CD14-positive monocyte (primary cell): Measurements from ENCODE around the gene TXNRD2. TPM values are rescaled to one million over a fixed set of nuclear protein-coding genes. Genes with fewer than 3 reads are reported as not detected.

ENCODE experiments used
- DNase-seq, 3 donors: peaks; one replicate each; pipeline ENCODE4 v3.0.0-alpha.2; 2011 to 2022
- H2AFZ ChIP-seq: 2 replicates; pipeline ENCODE4 v1.6.0; 2012; ENCODE audit warnings: mild to moderate bottlenecking, low read depth, low read length, inconsistent platforms; ENCODE audit not compliant: insufficient read depth, poor library complexity, severe bottlenecking
- H3K27ac ChIP-seq, 2 donors: 1 replicate in 1 of 2; 2 replicates in 1 of 2; pipeline ENCODE4 v1.5.1; 2012 to 2013; ENCODE audit warnings: low read length in 2 of 2, control low read depth in 1 of 2, inconsistent platforms in 1 of 2, low read depth in 1 of 2, mild to moderate bottlenecking in 1 of 2
- H3K27me3 ChIP-seq, 2 donors: one replicate each; pipeline versions ENCODE4 v1.6.0 to v1.6.1; 2011 to 2013; ENCODE audit warnings: low read length in 2 of 2; ENCODE audit not compliant: control insufficient read depth in 2 of 2, insufficient read depth in 2 of 2
- H3K36me3 ChIP-seq, 2 donors: replicated peaks in 1 of 2; 1 replicate in 1 of 2; 2 replicates in 1 of 2; pipeline versions ENCODE4 v1.5.1 to v1.6.1; 2012 to 2013; ENCODE audit warnings: low read length in 2 of 2, control low read depth in 1 of 2, inconsistent platforms in 1 of 2, mild to moderate bottlenecking in 1 of 2; ENCODE audit not compliant: insufficient read depth in 2 of 2, control insufficient read depth in 1 of 2
- H3K4me1 ChIP-seq, 2 donors: 1 replicate in 1 of 2; 2 replicates in 1 of 2; pipeline versions ENCODE4 v1.5.1 to v1.6.1; 2012 to 2013; ENCODE audit warnings: low read length in 2 of 2, control low read depth in 1 of 2, inconsistent platforms in 1 of 2, mild to moderate bottlenecking in 1 of 2, moderate library complexity in 1 of 2; ENCODE audit not compliant: insufficient read depth in 2 of 2, control insufficient read depth in 1 of 2
- H3K4me2 ChIP-seq: replicated peaks from 2 replicates; pipeline ENCODE3; 2012; ENCODE audit warnings: low read length, moderate library complexity, mild to moderate bottlenecking; ENCODE audit not compliant: poor library complexity, severe bottlenecking; ENCODE audit errors: extremely low read depth
- H3K4me3 ChIP-seq, 3 experiments: fragments of 200-600 bp in 1 of 3; sonication (generic) in 1 of 3; replicated peaks in 1 of 3; 1 replicate in 2 of 3; 2 replicates in 1 of 3; pipeline ENCODE4 v1.5.1; 2011 to 2013; ENCODE audit warnings: low read length in 3 of 3, mild to moderate bottlenecking in 3 of 3, control low read depth in 2 of 3, low read depth in 2 of 3, inconsistent platforms in 1 of 3, moderate library complexity in 1 of 3
- H3K79me2 ChIP-seq: 2 replicates; pipeline ENCODE4 v1.6.0; 2012; ENCODE audit warnings: mild to moderate bottlenecking, control low read depth, inconsistent platforms, low read length, moderate library complexity; ENCODE audit not compliant: insufficient read depth
- H3K9ac ChIP-seq: 2 replicates; pipeline ENCODE4 v1.6.0; 2017; ENCODE audit warnings: low read length, mild to moderate bottlenecking; ENCODE audit not compliant: insufficient read depth, poor library complexity, severe bottlenecking
- H3K9me3 ChIP-seq, 2 donors: replicated peaks in 1 of 2; 1 replicate in 1 of 2; 2 replicates in 1 of 2; pipeline versions ENCODE4 v1.5.1 to v1.6.1; 2012 to 2013; ENCODE audit warnings: low read length in 2 of 2, control low read depth in 1 of 2; ENCODE audit not compliant: control insufficient read depth in 1 of 2, insufficient read depth in 1 of 2
- H4K20me1 ChIP-seq: 2 replicates; pipeline ENCODE4 v1.6.0; 2012; ENCODE audit warnings: mild to moderate bottlenecking, low read length, control low read depth, moderate library complexity; ENCODE audit not compliant: insufficient read depth
- H3K27ac Mint-ChIP-seq, 7 donors: one replicate each; pipeline ENCODE4 v1.8.0; 2020; ENCODE audit warnings: mild to moderate bottlenecking in 7 of 7, mixed read lengths in 7 of 7, moderate library complexity in 6 of 7, inconsistent platforms in 2 of 7
- H3K27me3 Mint-ChIP-seq, 3 donors: one replicate each; pipeline ENCODE4 v1.8.0; 2021 to 2022; ENCODE audit warnings: low read depth in 3 of 3, mild to moderate bottlenecking in 3 of 3, mixed read lengths in 3 of 3, moderate library complexity in 3 of 3, inconsistent platforms in 1 of 3
- H3K36me3 Mint-ChIP-seq, 2 donors: one replicate each; pipeline ENCODE4 v1.8.0; 2020; ENCODE audit warnings: mixed read lengths in 2 of 2, inconsistent platforms in 1 of 2, mild to moderate bottlenecking in 1 of 2
- H3K4me1 Mint-ChIP-seq: one replicate; pipeline ENCODE4 v1.8.0; 2020; ENCODE audit warnings: mild to moderate bottlenecking, mixed read lengths
- H3K4me3 Mint-ChIP-seq, 2 donors: one replicate each; pipeline ENCODE4 v1.8.0; 2020; ENCODE audit warnings: mild to moderate bottlenecking in 2 of 2, mixed read lengths in 2 of 2, moderate library complexity in 1 of 2
- H3K9me3 Mint-ChIP-seq, 7 donors: one replicate each; pipeline ENCODE4 v1.8.0; 2020 to 2022; ENCODE audit warnings: mixed read lengths in 7 of 7, mild to moderate bottlenecking in 6 of 7, moderate library complexity in 6 of 7, inconsistent platforms in 2 of 7
- WGBS: methylation state at CpG from one replicate; pipeline ENCODE4 v1.1.5; 2013; ENCODE audit warnings: missing lambda C conversion rate; ENCODE audit not compliant: insufficient coverage; 5-methylcytosine and 5-hydroxymethylcytosine counted together
- intact Hi-C, 2 donors: fragments of 100-400 bp; cut with micrococcal nuclease; formaldehyde crosslinking; loops; one replicate each; pipeline versions ENCODE4 v1.15.0 to v1.15.1; 2023
- polyA plus RNA-seq, 3 donors: library from polyadenylated mRNA; depleted of rRNA in 1 of 3; unstranded in 2 of 3; stranded (reverse) in 1 of 3; fragments of 300-500 nt in 2 of 3; fragments of >200 nt in 1 of 3; fragmentation: Illumina TruSeq in 2 of 3; gene quantifications; 1 replicate in 2 of 3; 2 replicates in 1 of 3; pipeline ENCODE4 v1.2.3, GENCODE V29; 2012 to 2021
- TF ChIP-seq, protein P1 (sequence below): fragments of 200-600 bp; IDR thresholded peaks from one replicate; pipeline ENCODE4 v1.8.0; 2022; ENCODE audit warnings: antibody characterized with exemption, mild to moderate bottlenecking

Gene TXNRD2
- polyA plus RNA-seq, 3 donors = 24.9 to 54.9 (median 30.8) TPM

DNA sequence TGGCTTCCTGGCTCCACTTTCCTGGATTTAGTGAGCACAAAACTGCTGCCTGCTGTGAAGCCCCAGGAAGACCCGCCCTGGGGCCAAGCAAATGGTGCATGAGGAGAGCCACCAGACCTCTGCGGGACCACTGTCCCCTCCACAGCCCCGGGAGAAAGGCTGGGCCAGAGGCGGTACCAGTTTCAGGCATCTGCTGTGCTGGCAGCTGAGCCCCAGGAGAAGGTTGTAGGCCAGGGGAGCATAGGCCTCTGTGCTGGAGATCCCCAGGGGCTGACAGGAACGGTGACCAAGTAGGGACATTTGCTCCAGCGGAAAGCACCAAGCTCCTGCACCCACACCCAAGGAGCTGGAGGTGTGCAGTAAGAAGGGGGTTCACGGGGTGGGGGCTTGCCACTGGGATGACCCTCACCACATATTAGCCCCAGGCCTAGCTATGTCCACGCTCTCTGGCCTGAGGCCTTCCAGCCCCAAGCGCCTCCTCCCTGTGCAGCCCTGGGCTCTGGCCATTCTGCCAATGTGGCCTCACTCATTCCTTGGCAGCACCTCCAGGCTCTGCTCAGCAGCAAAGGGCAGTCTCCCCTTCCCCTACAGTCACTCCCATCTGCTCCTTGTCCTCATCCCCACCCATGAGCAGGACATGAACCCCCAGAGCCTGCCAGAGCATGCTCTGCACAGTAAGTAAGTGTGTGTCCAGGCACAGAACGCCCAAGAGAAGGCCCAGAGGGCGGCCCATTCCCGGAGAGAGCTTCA, 24.1 kb downstream of the TXNRD2 start:
- no peak overlapping the region for H2AFZ ChIP-seq
- H3K9me3 ChIP-seq = no peaks in the 10 kb centered on the region
- Mint-ChIP-seq H3K4me1 (peaks cover 3% of the 10 kb centered on the region), H3K36me3 (peaks cover 63 to 91% of the 10 kb centered on the region in 2 donors), H3K27me3 (peaks cover 0 to 3% (median 0%) of the 10 kb centered on the region in 3 donors), H3K9me3 (peaks cover 0 to 1% (median 0%) of the 10 kb centered on the region in 7 donors), H3K27ac (peak overlapping the region in 1 of 7 donors; percentile 26), H3K4me3 (no peak overlapping the region)
- no peak overlapping the region for H3K9ac ChIP-seq
- H4K20me1 ChIP-seq = peaks cover 22% of the 10 kb centered on the region
- WGBS = 95% methylated on average over 9 of the region's 12 CpGs
- DNase-seq = no peak
- H3K4me3 ChIP-seq = no peak overlapping the region
- peaks cover 78 to 92% of the 10 kb centered on the region in 2 donors for H3K36me3 ChIP-seq
- H3K4me1 ChIP-seq = no peaks in the 10 kb centered on the region
- TF ChIP-seq, protein P1, sequence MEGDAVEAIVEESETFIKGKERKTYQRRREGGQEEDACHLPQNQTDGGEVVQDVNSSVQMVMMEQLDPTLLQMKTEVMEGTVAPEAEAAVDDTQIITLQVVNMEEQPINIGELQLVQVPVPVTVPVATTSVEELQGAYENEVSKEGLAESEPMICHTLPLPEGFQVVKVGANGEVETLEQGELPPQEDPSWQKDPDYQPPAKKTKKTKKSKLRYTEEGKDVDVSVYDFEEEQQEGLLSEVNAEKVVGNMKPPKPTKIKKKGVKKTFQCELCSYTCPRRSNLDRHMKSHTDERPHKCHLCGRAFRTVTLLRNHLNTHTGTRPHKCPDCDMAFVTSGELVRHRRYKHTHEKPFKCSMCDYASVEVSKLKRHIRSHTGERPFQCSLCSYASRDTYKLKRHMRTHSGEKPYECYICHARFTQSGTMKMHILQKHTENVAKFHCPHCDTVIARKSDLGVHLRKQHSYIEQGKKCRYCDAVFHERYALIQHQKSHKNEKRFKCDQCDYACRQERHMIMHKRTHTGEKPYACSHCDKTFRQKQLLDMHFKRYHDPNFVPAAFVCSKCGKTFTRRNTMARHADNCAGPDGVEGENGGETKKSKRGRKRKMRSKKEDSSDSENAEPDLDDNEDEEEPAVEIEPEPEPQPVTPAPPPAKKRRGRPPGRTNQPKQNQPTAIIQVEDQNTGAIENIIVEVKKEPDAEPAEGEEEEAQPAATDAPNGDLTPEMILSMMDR = no peak
- no peaks in the 10 kb centered on the region for H3K27me3 ChIP-seq
- H3K4me2 ChIP-seq = no peak overlapping the region
- H3K27ac ChIP-seq = no peak overlapping the region
- intact Hi-C loops = no loop called here
- no peaks in the 10 kb centered on the region for H3K79me2 ChIP-seq

DNA sequence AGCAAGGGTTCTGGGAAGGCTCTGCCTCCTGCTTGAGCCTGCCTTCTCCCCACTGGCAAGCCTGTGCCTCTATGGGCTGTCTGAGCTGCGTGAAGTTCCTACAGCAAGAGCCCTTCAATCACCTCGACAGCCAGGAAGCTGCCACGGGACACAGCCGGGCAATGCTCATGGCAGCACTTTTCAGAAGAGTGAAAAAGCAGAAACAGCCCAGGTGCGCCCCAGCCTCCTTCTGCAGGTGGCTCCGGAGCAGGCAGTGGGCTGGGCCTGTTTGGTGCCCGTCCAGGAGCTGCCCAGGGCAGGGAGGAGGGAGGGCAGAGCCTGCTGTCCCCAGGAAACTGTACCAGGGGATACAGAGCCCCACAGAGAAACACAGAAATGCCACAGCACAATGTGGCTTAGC, 24.7 kb downstream of the TXNRD2 start:
- H3K9ac ChIP-seq = no peak overlapping the region
- H3K4me1 Mint-ChIP-seq = peaks cover 3% of the 10 kb centered on the region
- H3K4me3 Mint-ChIP-seq = no peak overlapping the region
- peaks cover 0 to 1% (median 0%) of the 10 kb centered on the region in 7 donors for H3K9me3 Mint-ChIP-seq
- TF ChIP-seq, protein P1 = no peak
- no peaks in the 10 kb centered on the region for H3K79me2 ChIP-seq
- H3K9me3 ChIP-seq = no peaks in the 10 kb centered on the region
- WGBS = 36% methylated on average over 7 of the region's 7 CpGs
- H3K27me3 ChIP-seq = no peaks in the 10 kb centered on the region
- DNase-seq = no peak
- peaks cover 83 to 94% of the 10 kb centered on the region in 2 donors for H3K36me3 ChIP-seq
- H4K20me1 ChIP-seq = peaks cover 22% of the 10 kb centered on the region
- H3K27ac ChIP-seq = no peak overlapping the region
- H3K4me3 ChIP-seq = no peak overlapping the region
- H3K27me3 Mint-ChIP-seq = peaks cover 0 to 3% (median 0%) of the 10 kb centered on the region in 3 donors
- H3K4me1 ChIP-seq = no peaks in the 10 kb centered on the region
- H2AFZ ChIP-seq = no peak overlapping the region
- intact Hi-C loops = no loop called here
- no peak overlapping the region for H3K4me2 ChIP-seq
- peaks cover 65 to 95% of the 10 kb centered on the region in 2 donors for H3K36me3 Mint-ChIP-seq
- peak overlapping the region in 2 of 7 donors; percentile 16 to 60 for H3K27ac Mint-ChIP-seq
